DOHH2 (cell line): ENCODE data around the gene CLEC7A.

Experiments used
- H3F3A ChIP-seq: fragments of 200-600 bp; sonication (generic), shearing (Covaris generic); 2 replicates; pipeline ENCODE4 v1.6.0; 2016; ENCODE audit warnings: antibody characterized with exemption, mild to moderate bottlenecking; ENCODE audit not compliant: control insufficient read depth, insufficient read depth
- H3K27ac ChIP-seq: fragments of 200-600 bp; sonication (generic); 2 replicates; pipeline ENCODE4 v1.5.1; 2014; ENCODE audit warnings: low read depth, mild to moderate bottlenecking, low read length, moderate library complexity
- H3K27me3 ChIP-seq: fragments of 200-600 bp; sonication (generic); 2 replicates; pipeline ENCODE4 v1.6.1; 2014; ENCODE audit warnings: mild to moderate bottlenecking, low read length, mixed read lengths; ENCODE audit not compliant: control insufficient read depth
- H3K36me3 ChIP-seq: fragments of 200-600 bp; sonication (generic); 2 replicates; pipeline ENCODE4 v1.6.1; 2014; ENCODE audit warnings: mild to moderate bottlenecking, low read length, moderate library complexity, mixed read lengths; ENCODE audit not compliant: control insufficient read depth
- H3K4me1 ChIP-seq: fragments of 200-600 bp; sonication (generic); 2 replicates; pipeline ENCODE4 v1.6.1; 2014; ENCODE audit warnings: mild to moderate bottlenecking, low read length, mixed read lengths; ENCODE audit not compliant: control insufficient read depth
- H3K4me2 ChIP-seq: fragments of 200-600 bp; sonication (generic); 2 replicates; pipeline ENCODE4 v1.6.0; 2014; ENCODE audit warnings: mild to moderate bottlenecking, low read length, moderate library complexity
- H3K4me3 ChIP-seq: fragments of 200-600 bp; sonication (generic); 2 replicates; pipeline ENCODE4 v1.5.1; 2014; ENCODE audit warnings: mild to moderate bottlenecking, low read length, mixed read lengths
- H3K79me2 ChIP-seq: fragments of 200-600 bp; sonication (generic); 2 replicates; pipeline ENCODE4 v1.6.1; 2014; ENCODE audit warnings: mild to moderate bottlenecking, low read length, mixed read lengths; ENCODE audit not compliant: control insufficient read depth
- H3K9me2 ChIP-seq: fragments of 200-600 bp; sonication (generic); replicated peaks from 2 replicates; pipeline ENCODE4 v1.6.1; 2014; ENCODE audit warnings: mild to moderate bottlenecking, low read length, mixed read lengths; ENCODE audit not compliant: control insufficient read depth
- H3K9me3 ChIP-seq: fragments of 200-600 bp; sonication (generic); 2 replicates; pipeline ENCODE4 v1.6.1; 2014; ENCODE audit warnings: antibody characterized with exemption, low read length, mixed read lengths; ENCODE audit not compliant: control insufficient read depth, insufficient read depth
- H4K20me1 ChIP-seq: fragments of 200-600 bp; sonication (generic); 2 replicates; pipeline ENCODE4 v1.6.0; 2014; ENCODE audit warnings: low read depth, mild to moderate bottlenecking, antibody characterized with exemption, low read length, moderate library complexity; ENCODE audit not compliant: control insufficient read depth, insufficient read depth
- EZH2phosphoT487 ChIP-seq: fragments of 200-600 bp; sonication (generic); IDR thresholded peaks from 2 replicates; pipeline ENCODE4 v1.6.1; 2017; ENCODE audit warnings: borderline replicate concordance, mild to moderate bottlenecking, antibody characterized with exemption, low read length, moderate library complexity, mixed read lengths
- TF ChIP-seq, protein P1 (sequence below): fragments of 200-600 bp; sonication (generic); IDR thresholded peaks from one replicate; pipeline ENCODE4 v1.5.1; 2014; ENCODE audit warnings: antibody characterized with exemption, mild to moderate bottlenecking, low read depth, low read length; ENCODE audit not compliant: poor library complexity, severe bottlenecking

Gene CLEC7A

DNA sequence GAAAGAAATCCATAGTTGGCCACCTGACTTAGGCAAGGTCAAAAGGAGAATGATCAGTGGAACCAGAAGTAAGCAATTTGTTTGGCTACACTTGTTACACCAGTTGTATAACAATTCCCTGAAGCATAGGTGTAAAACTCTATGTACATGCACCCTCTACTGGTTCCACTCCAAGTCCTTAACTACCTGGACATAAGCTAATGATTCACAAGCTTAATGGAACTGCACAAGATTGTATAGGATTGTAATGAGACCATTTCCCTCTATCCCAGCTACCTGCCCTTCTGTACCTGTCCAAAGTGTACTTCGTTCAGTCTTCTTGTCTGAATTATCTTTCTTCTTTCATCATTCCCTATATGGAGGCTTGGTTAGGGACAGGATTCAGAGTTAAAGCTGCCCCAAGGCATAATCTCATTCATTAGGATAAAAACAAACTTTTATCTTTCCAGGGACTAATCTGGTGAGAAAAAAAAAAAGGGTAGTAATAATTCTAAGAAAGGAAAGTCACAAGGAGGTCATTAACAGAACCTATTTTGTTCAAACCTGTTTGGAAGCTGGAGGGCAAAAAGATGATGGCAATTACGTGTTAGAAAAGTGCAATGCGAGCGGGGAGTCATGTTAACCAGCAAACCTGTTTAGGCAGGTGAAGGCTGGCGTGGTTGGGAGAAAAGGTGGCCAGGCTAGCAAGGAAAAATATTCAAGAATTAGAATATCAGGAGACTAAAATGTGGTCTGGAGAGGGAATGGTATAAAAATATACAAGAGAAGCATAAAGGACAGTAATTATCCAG is 46.0 kb upstream of the CLEC7A start:
- 0 out of 2 replicates have a peak, but pooled peaks cover 5% of the 10 kb centered on the region for H3K4me1 ChIP-seq
- no peak overlapping the region for H3K4me2 ChIP-seq
- H3F3A ChIP-seq = no peaks in the 10 kb centered on the region
- H3K27ac ChIP-seq = no peak overlapping the region
- H3K9me3 ChIP-seq = no peaks in the 10 kb centered on the region
- no peaks in the 10 kb centered on the region for H3K36me3 ChIP-seq
- H4K20me1 ChIP-seq = no peaks in the 10 kb centered on the region
- peaks cover 14% of the 10 kb centered on the region for H3K27me3 ChIP-seq
- H3K79me2 ChIP-seq = no peaks in the 10 kb centered on the region
- TF ChIP-seq, protein P1, sequence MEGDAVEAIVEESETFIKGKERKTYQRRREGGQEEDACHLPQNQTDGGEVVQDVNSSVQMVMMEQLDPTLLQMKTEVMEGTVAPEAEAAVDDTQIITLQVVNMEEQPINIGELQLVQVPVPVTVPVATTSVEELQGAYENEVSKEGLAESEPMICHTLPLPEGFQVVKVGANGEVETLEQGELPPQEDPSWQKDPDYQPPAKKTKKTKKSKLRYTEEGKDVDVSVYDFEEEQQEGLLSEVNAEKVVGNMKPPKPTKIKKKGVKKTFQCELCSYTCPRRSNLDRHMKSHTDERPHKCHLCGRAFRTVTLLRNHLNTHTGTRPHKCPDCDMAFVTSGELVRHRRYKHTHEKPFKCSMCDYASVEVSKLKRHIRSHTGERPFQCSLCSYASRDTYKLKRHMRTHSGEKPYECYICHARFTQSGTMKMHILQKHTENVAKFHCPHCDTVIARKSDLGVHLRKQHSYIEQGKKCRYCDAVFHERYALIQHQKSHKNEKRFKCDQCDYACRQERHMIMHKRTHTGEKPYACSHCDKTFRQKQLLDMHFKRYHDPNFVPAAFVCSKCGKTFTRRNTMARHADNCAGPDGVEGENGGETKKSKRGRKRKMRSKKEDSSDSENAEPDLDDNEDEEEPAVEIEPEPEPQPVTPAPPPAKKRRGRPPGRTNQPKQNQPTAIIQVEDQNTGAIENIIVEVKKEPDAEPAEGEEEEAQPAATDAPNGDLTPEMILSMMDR = no peak
- no peak for TF ChIP-seq EZH2phosphoT487
- H3K4me3 ChIP-seq = no peak overlapping the region
- H3K9me2 ChIP-seq = no peaks in the 10 kb centered on the region

DNA sequence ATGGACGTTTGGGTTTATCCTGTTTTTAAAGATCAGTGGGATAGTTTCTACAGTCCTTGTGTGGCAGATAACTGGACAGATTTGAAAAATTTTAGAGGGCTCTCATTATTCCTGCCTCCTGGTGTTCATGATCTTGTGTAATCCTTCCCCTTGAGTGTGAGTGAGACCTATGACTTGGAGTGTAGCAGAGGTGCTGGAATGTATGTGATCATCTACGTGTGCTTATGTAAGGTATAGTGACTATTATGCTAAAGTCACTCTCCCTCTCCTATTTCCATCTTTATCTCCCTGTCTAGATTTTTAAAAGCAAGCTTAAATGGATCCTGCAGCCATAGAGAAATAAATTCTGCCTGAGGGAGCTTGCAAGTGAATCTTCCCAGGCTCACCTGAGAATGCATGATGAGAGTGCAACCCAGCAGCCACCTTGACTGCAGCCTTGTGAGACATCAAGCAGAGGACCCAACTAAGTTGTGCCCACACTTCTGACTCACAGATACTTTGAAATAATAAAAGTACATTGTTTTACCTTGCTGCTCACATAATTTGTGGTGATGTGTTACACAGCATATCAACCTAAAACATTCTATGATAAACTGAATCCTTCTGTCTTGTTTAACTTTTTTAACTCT is 45.1 kb upstream of the CLEC7A start:
- Histone ChIP-seq H3F3A (no peaks in the 10 kb centered on the region), H3K36me3 (no peaks in the 10 kb centered on the region), H3K27ac (no peak overlapping the region), H3K9me3 (no peaks in the 10 kb centered on the region), H3K4me3 (no peak overlapping the region), H3K9me2 (no peaks in the 10 kb centered on the region), H3K79me2 (no peaks in the 10 kb centered on the region), H3K4me2 (no peak overlapping the region), H3K4me1 (peaks cover 12% of the 10 kb centered on the region), H4K20me1 (no peaks in the 10 kb centered on the region), H3K27me3 (peaks cover 14% of the 10 kb centered on the region)
- TF ChIP-seq, protein P1 = no peak
- no peak for TF ChIP-seq EZH2phosphoT487

DNA sequence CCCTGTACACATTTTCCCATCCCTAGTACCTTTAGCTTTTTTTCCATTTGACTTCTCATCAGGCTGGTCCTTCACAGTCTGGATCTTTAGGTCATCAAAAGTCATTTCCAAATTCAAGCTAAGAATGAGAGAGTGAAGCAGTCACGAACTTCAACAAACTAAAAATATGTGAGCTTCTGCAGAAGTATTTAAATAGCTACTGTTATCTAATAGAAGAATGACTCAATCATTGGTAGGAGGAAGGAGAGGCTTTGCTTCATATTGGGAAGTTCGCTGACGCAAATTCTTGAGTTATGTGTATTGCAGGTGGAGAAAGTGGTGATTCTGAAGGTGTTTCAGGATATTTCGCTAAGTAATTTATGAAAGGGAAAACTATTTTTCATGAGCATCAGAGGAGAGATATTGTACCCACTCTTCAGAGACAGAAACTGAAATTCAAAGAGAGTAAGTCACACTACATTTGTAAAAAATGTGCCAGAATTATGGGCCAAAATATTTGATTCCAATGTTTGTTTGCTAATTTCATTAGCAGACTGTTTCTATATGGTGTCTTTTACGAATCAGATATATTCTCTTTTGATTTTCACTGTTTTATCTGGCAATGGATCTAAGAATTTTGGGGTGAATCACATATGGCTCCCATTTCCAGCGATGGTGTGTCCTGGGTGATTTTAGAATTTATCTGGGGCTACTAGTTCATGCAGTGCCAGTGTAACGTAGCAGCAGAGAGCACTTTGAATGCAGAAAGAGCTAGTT is 42.2 kb upstream of the CLEC7A start, which contains the start of gene OLR1:
Gene OLR1, minus strand, starts transcription at position 160 of the 756 bp plus-strand sequence. Its CDS starts 55 bp downstream, at position 105.
- H3K4me2 ChIP-seq = no peak within 1 kb of the TSS
- H3F3A ChIP-seq = no peaks in the 10 kb centered on the region
- no peaks in the 10 kb centered on the region; the same call in 1 of the 2 replicates for H3K9me2 ChIP-seq
- TF ChIP-seq, protein P1 = no peak
- H3K4me1 ChIP-seq = peaks cover 26% of the 10 kb centered on the region
- H3K4me3 ChIP-seq = no peak within 1 kb of the TSS
- no peak within 1 kb of the TSS for H3K27ac ChIP-seq
- H3K27me3 ChIP-seq = 0 out of 2 replicates have a peak, but pooled peaks cover 2% of the 10 kb centered on the region
- no peaks in the 10 kb centered on the region for H3K79me2 ChIP-seq
- H4K20me1 ChIP-seq = no peaks in the 10 kb centered on the region
- H3K36me3 ChIP-seq = no peaks in the 10 kb centered on the region
- H3K9me3 ChIP-seq = no peaks in the 10 kb centered on the region
